ENCODE results near the gene ZEB1. TPM values are rescaled to one million over a fixed set of nuclear protein-coding genes. Genes with fewer than 3 reads are reported as not detected.
A peak's percentile ranks its signal among the peaks of the same experiment; 100 is the strongest.

Gene ZEB1
- total RNA-seq, 1 donor from 2014 or later, result 162 TPM

DNA sequence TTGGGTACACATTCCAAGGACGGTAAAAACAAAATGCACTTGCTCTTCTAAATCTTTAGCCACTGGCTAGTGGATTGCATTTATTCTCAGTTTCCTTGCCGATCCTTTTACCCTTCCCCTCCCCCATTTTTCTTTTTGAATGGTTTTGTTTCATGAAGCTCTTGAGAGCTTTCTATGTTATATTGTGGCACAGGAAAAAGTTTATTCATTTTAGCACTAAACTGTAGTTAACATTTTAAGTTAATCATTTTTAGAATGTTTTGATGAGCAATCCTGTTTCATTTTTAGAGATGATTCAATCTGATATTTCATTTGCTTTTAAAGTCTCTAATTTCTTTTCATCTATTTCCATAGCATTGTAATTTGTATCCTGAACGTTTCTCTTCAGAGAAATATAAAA lies 24.0 kb downstream of the ZEB1 start:
- DNase-seq, result no peak
- no peak overlapping the region for H3K27ac Mint-ChIP-seq (ENCODE audit: unreplicated experiment)
- no peaks in the 10 kb centered on the region for H3K27me3 Mint-ChIP-seq (ENCODE audit: unreplicated experiment)
- H3K4me1 Mint-ChIP-seq (ENCODE audit: low read depth, unreplicated experiment), result peaks cover 34% of the 10 kb centered on the region
- TF ChIP-seq CTCF (IDR thresholded peaks at IDR 0.05; ENCODE audit: partially characterized antibody, unreplicated experiment), result no peak
- no peaks in the 10 kb centered on the region for H3K9me3 Mint-ChIP-seq (ENCODE audit: unreplicated experiment)
- no peaks in the 10 kb centered on the region for H3K36me3 Mint-ChIP-seq (ENCODE audit: unreplicated experiment)
- no peak overlapping the region for H3K4me3 Mint-ChIP-seq (ENCODE audit: unreplicated experiment)

GRCh38 chr10:31343551-31343950 lies 24.5 kb downstream of the ZEB1 start:
- H3K36me3 Mint-ChIP-seq (ENCODE audit: unreplicated experiment), result no peaks in the 10 kb centered on the region
- no peak overlapping the region for H3K27ac Mint-ChIP-seq (ENCODE audit: unreplicated experiment)
- no peak for TF ChIP-seq CTCF (IDR thresholded peaks at IDR 0.05; ENCODE audit: partially characterized antibody, unreplicated experiment)
- no peaks in the 10 kb centered on the region for H3K27me3 Mint-ChIP-seq (ENCODE audit: unreplicated experiment)
- no peak for DNase-seq
- H3K9me3 Mint-ChIP-seq (ENCODE audit: unreplicated experiment), result no peaks in the 10 kb centered on the region
- peaks cover 35% of the 10 kb centered on the region for H3K4me1 Mint-ChIP-seq (ENCODE audit: low read depth, unreplicated experiment)
- H3K4me3 Mint-ChIP-seq (ENCODE audit: unreplicated experiment), result peak overlapping the region; percentile 53

- peaks cover 49% of the 10 kb centered on the region for H3K4me1 Mint-ChIP-seq (ENCODE audit: low read depth, unreplicated experiment)
- H3K27ac Mint-ChIP-seq (ENCODE audit: unreplicated experiment), result no peak overlapping the region
- H3K27me3 Mint-ChIP-seq (ENCODE audit: unreplicated experiment), result no peaks in the 10 kb centered on the region
- TF ChIP-seq CTCF (IDR thresholded peaks at IDR 0.05; ENCODE audit: partially characterized antibody, unreplicated experiment), result no peak
- no peaks in the 10 kb centered on the region for H3K9me3 Mint-ChIP-seq (ENCODE audit: unreplicated experiment)
- DNase-seq, result no peak
- H3K4me3 Mint-ChIP-seq (ENCODE audit: unreplicated experiment), result peak overlapping the region; percentile 53
- H3K36me3 Mint-ChIP-seq (ENCODE audit: unreplicated experiment), result no peaks in the 10 kb centered on the region
These were observed 26.9 kb downstream of the ZEB1 start for GRCh38 chr10:31345886-31346285.

GRCh38 chr10:31346953-31347352 lies 27.9 kb downstream of the ZEB1 start:
- H3K4me3 Mint-ChIP-seq (ENCODE audit: unreplicated experiment), result no peak overlapping the region
- TF ChIP-seq CTCF (IDR thresholded peaks at IDR 0.05; ENCODE audit: partially characterized antibody, unreplicated experiment), result no peak
- no peaks in the 10 kb centered on the region for H3K27me3 Mint-ChIP-seq (ENCODE audit: unreplicated experiment)

DNA sequence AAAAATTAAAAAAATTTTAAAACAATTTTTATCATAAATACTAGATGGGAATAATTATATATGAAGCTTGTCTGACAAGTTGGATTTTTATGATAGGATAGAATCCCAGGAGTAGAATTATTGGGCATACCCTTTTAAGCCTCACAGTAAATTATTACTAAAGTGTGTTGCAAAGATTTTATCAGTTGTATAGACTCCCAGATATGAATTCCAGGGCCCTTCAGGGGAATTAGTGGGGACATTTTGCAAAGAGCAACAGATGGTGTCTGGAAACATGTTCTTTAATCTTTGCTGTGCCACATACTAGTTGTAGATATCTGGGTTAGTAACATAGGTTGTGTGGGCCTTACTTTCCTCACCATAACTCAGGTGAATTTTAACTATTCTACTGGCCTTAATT lies 28.7 kb downstream of the ZEB1 start:
- no peaks in the 10 kb centered on the region for H3K36me3 Mint-ChIP-seq (ENCODE audit: unreplicated experiment)
- no peaks in the 10 kb centered on the region for H3K27me3 Mint-ChIP-seq (ENCODE audit: unreplicated experiment)
- peaks cover 53% of the 10 kb centered on the region for H3K4me1 Mint-ChIP-seq (ENCODE audit: low read depth, unreplicated experiment)
- TF ChIP-seq CTCF (IDR thresholded peaks at IDR 0.05; ENCODE audit: partially characterized antibody, unreplicated experiment), result no peak
- no peak overlapping the region for H3K27ac Mint-ChIP-seq (ENCODE audit: unreplicated experiment)
- no peak for DNase-seq
- no peak overlapping the region for H3K4me3 Mint-ChIP-seq (ENCODE audit: unreplicated experiment)
- no peaks in the 10 kb centered on the region for H3K9me3 Mint-ChIP-seq (ENCODE audit: unreplicated experiment)

More at GRCh38 chr10:31346953-31347352, 27.9 kb downstream of the ZEB1 start:
- peaks cover 50% of the 10 kb centered on the region for H3K4me1 Mint-ChIP-seq (ENCODE audit: low read depth, unreplicated experiment)
- H3K27ac Mint-ChIP-seq (ENCODE audit: unreplicated experiment), result no peak overlapping the region
- H3K9me3 Mint-ChIP-seq (ENCODE audit: unreplicated experiment), result no peaks in the 10 kb centered on the region
- H3K36me3 Mint-ChIP-seq (ENCODE audit: unreplicated experiment), result no peaks in the 10 kb centered on the region
- DNase-seq, result no peak
